Endothelial cell of umbilical vein (primary cell): Measurements from ENCODE around the gene CRLF1. TPM values are rescaled to one million over a fixed set of nuclear protein-coding genes. Genes with fewer than 3 reads are reported as not detected.

Experiments used
- BruUV-seq: library from RNA; stranded (reverse); fragments of 400-500 nt; replicated peaks from 2 replicates; lab custom pipeline; 2021; lab: Mats Ljungman, UMichigan
- CTCF ChIA-PET: fragments of 300-600, 350-600 bp; sonication (Branson Sonifier 250); formaldehyde crosslinking; loops from one replicate; lab custom pipeline; 2021; ENCODE audit warnings: antibody characterized with exemption, inconsistent platforms; lab: Charles Lee
- POLR2A ChIA-PET: fragments of 300-600, 350-600 bp; sonication (Branson Sonifier 250); formaldehyde crosslinking; loops from one replicate; lab custom pipeline; 2021; ENCODE audit warnings: antibody characterized with exemption, inconsistent platforms; lab: Charles Lee
- DNase-seq: peaks from one replicate; pipeline ENCODE4 v3.0.0-alpha.2; 2011; ENCODE audit warnings: low read depth, low spot score
- FAIRE-seq: peaks from 2 replicates; lab custom pipeline; 2011; peaks lifted over from hg19 to GRCh38; lab: Jason Lieb, UNC
- H2AFZ ChIP-seq: 2 replicates; pipeline ENCODE4 v1.6.0; 2012; ENCODE audit warnings: low read depth, low read length, control low read depth, inconsistent platforms
- H3K27ac ChIP-seq: 2 replicates; pipeline ENCODE4 v1.5.1; 2011; ENCODE audit warnings: low read depth, mild to moderate bottlenecking, control low read depth, low read length, moderate library complexity; ENCODE audit not compliant: insufficient read depth
- H3K27me3 ChIP-seq, 2 experiments: 2 replicates each; pipeline versions ENCODE4 v1.6.0 to v1.6.1; 2011; ENCODE audit warnings: low read length in 2 of 2, mixed read lengths in 1 of 2; ENCODE audit not compliant: control insufficient read depth in 2 of 2, insufficient read depth in 2 of 2
- H3K36me3 ChIP-seq, 2 experiments: 2 replicates in 1 of 2; 3 replicates in 1 of 2; pipeline ENCODE4 v1.5.1; 2011; ENCODE audit warnings: low read length in 2 of 2, mild to moderate bottlenecking in 1 of 2, moderate library complexity in 1 of 2; ENCODE audit not compliant: control insufficient read depth in 2 of 2, insufficient read depth in 2 of 2; ENCODE audit errors: extremely low read depth in 1 of 2
- H3K4me1 ChIP-seq: 3 replicates; pipeline ENCODE4 v1.5.1; 2011; ENCODE audit warnings: mild to moderate bottlenecking, low read length; ENCODE audit not compliant: control insufficient read depth, insufficient read depth; ENCODE audit errors: extremely low read depth
- H3K4me2 ChIP-seq: 2 replicates; pipeline ENCODE4 v1.6.1; 2011; ENCODE audit warnings: low read length, control low read depth, mixed read lengths; ENCODE audit not compliant: insufficient read depth
- H3K4me3 ChIP-seq, 3 experiments: fragments of 200-600 bp in 1 of 3; sonication (generic), shearing (Covaris generic) in 1 of 3; replicated peaks in 1 of 3; 2 replicates each; pipeline ENCODE4 v1.5.1; 2011 to 2016; ENCODE audit warnings: control low read depth in 3 of 3, low read length in 3 of 3, mild to moderate bottlenecking in 2 of 3, inconsistent platforms in 1 of 3, low read depth in 1 of 3, moderate library complexity in 1 of 3; ENCODE audit not compliant: insufficient read depth in 1 of 3
- H3K79me2 ChIP-seq: 2 replicates; pipeline ENCODE4 v1.6.0; 2012; ENCODE audit warnings: low read length, inconsistent platforms; ENCODE audit not compliant: control insufficient read depth, insufficient read depth
- H3K9ac ChIP-seq: replicated peaks from 2 replicates; pipeline ENCODE3; 2011; ENCODE audit warnings: low read length, control low read depth; ENCODE audit not compliant: insufficient read depth; ENCODE audit errors: extremely low read depth
- H3K9me1 ChIP-seq: replicated peaks from 3 replicates; pipeline ENCODE4 v1.6.0; 2011; ENCODE audit warnings: mild to moderate bottlenecking, low read length; ENCODE audit not compliant: control insufficient read depth, insufficient read depth; ENCODE audit errors: extremely low read depth
- H3K9me3 ChIP-seq: replicated peaks from 2 replicates; pipeline ENCODE4 v1.5.1; 2012; ENCODE audit warnings: low read length, inconsistent platforms; ENCODE audit not compliant: control insufficient read depth, insufficient read depth
- H4K20me1 ChIP-seq: replicated peaks from 2 replicates; pipeline ENCODE3; 2011; ENCODE audit warnings: mild to moderate bottlenecking, low read length; ENCODE audit not compliant: control insufficient read depth, insufficient read depth; ENCODE audit errors: extremely low read depth
- EZH2 ChIP-seq: IDR thresholded peaks from 2 replicates; pipeline ENCODE4 v1.6.1; 2012; ENCODE audit warnings: borderline replicate concordance, low read depth, mild to moderate bottlenecking, moderate library complexity, low read length, inconsistent platforms; ENCODE audit not compliant: severe bottlenecking
- FOS ChIP-seq: IDR thresholded peaks from 2 replicates; pipeline ENCODE4 v1.6.1; 2011; ENCODE audit warnings: mild to moderate bottlenecking, low read length, moderate library complexity, borderline replicate concordance; ENCODE audit not compliant: insufficient read depth
- GATA2 ChIP-seq: IDR thresholded peaks from 2 replicates; pipeline ENCODE4 v1.7.0; 2011; ENCODE audit warnings: low read depth, mild to moderate bottlenecking, moderate library complexity, mixed read lengths, low read length; ENCODE audit not compliant: insufficient read length, insufficient read depth
- JUN ChIP-seq: IDR thresholded peaks from 2 replicates; pipeline ENCODE4 v1.6.1; 2011; ENCODE audit warnings: borderline replicate concordance, low read depth; ENCODE audit not compliant: insufficient read length, insufficient read depth
- MYC ChIP-seq: IDR thresholded peaks from one replicate; pipeline ENCODE4 v1.6.1; 2011; ENCODE audit warnings: mild to moderate bottlenecking, low read depth, low read length
- POLR2A ChIP-seq: IDR thresholded peaks from 2 replicates; pipeline ENCODE4 v1.6.1; 2012; ENCODE audit warnings: low read depth, mild to moderate bottlenecking, control low read depth, low read length
- POLR2AphosphoS5 ChIP-seq: IDR thresholded peaks from 2 replicates; pipeline ENCODE4 v1.6.1; 2012; ENCODE audit warnings: low read depth, mild to moderate bottlenecking, control low read depth, low read length, moderate library complexity; ENCODE audit not compliant: insufficient read depth
- dilution Hi-C: fragments of 300-500 bp; cut with MboI; formaldehyde crosslinking; loops from one replicate; pipeline ENCODE4 v1.15.0; 2019; ENCODE audit warnings: low sequenced_read_pairs; ENCODE audit not compliant: extremely low pct_ligation_motif_present
- intact Hi-C: fragments of 100-400 bp; cut with micrococcal nuclease; formaldehyde crosslinking; loops from one replicate; pipeline ENCODE4 v1.10.0; 2022
- polyA plus RNA-seq, 4 experiments: library from polyadenylated mRNA; depleted of rRNA in 3 of 4; stranded (reverse) in 3 of 4; unstranded in 1 of 4; fragments of >200 nt; gene quantifications; 2 replicates each; pipeline versions ENCODE4 v1.2.1 to v1.2.3, GENCODE V29; 2011 to 2012; ENCODE audit warnings: missing spikeins in 1 of 4
- total RNA-seq: library from RNA; stranded (reverse); gene quantifications from 2 replicates; pipeline ENCODE4 v1.2.3, GENCODE V29; 2021
- TF ChIP-seq, protein P1 (sequence below): IDR thresholded peaks from 2 replicates; pipeline ENCODE4 v1.6.1; 2011; ENCODE audit not compliant: insufficient read depth, insufficient read length
- TF ChIP-seq, protein P2 (sequence below), 2 donors: IDR thresholded peaks; 1 replicate in 1 of 2; 2 replicates in 1 of 2; pipeline ENCODE4 v1.5.1; 2011; ENCODE audit warnings: low read length in 2 of 2, mild to moderate bottlenecking in 2 of 2, moderate library complexity in 2 of 2, control low read depth in 1 of 2, inconsistent platforms in 1 of 2, low read depth in 1 of 2; ENCODE audit not compliant: insufficient read depth in 1 of 2; ENCODE audit errors: extremely low read depth in 1 of 2

CRLF1 gene
- total and polyA plus RNA-seq, 2 donors (not counting 3 experiments of a cell fraction or from before 2014, with no cell fraction given), result 0.18 TPM; not detected in 1

DNA sequence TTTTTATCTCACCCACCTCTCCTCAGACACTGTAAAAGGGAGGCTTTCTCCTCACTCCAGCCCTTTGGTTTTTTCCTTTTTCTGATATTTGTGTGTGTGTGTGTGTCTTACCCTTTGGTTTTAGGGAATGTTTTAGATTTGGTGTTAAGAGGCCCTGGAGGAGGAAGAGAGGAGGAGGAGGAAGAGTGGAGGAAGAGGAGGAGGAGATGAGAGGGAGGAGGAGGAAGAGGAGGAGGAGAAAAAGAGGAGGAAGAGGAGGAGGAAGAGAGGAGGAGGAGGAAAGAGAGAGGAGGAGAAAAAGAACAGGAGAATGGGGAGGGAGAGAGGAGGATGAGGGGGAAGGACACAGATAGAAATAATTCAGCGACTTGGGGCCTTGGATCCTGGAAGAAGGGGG lies 40.8 kb upstream of the CRLF1 start:
- no peak for DNase-seq

More for the DNA sequence above, 40.8 kb upstream of the CRLF1 start:
- Histone ChIP-seq H3K27me3 (no peaks in the 10 kb centered on the region), H3K9me3 (no peaks in the 10 kb centered on the region), H4K20me1 (no peaks in the 10 kb centered on the region), H3K4me1 (peaks cover 30% of the 10 kb centered on the region), H3K36me3 (no peaks in the 10 kb centered on the region), H3K79me2 (no peaks in the 10 kb centered on the region), H3K4me2 (no peak overlapping the region), H3K9ac (no peak overlapping the region), H2AFZ (no peak overlapping the region), H3K4me3 (no peak overlapping the region), H3K9me1 (no peaks in the 10 kb centered on the region), H3K27ac (no peak overlapping the region)
- CTCF ChIA-PET, result no interaction called here
- dilution Hi-C loops (no loop called here), intact Hi-C loops (loop anchor here (5.0 kb wide), 1 partner anchor 45 kb away; no protein-coding TSS in a partner anchor)
- POLR2A ChIA-PET, result no interaction called here
- TF ChIP-seq EZH2 (no peak), POLR2A (no peak), JUN (no peak), MYC (no peak), GATA2 (no peak), POLR2AphosphoS5 (no peak), FOS (no peak)
- TF ChIP-seq, protein P1, sequence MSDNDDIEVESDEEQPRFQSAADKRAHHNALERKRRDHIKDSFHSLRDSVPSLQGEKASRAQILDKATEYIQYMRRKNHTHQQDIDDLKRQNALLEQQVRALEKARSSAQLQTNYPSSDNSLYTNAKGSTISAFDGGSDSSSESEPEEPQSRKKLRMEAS, result no peak
- TF ChIP-seq, protein P2, sequence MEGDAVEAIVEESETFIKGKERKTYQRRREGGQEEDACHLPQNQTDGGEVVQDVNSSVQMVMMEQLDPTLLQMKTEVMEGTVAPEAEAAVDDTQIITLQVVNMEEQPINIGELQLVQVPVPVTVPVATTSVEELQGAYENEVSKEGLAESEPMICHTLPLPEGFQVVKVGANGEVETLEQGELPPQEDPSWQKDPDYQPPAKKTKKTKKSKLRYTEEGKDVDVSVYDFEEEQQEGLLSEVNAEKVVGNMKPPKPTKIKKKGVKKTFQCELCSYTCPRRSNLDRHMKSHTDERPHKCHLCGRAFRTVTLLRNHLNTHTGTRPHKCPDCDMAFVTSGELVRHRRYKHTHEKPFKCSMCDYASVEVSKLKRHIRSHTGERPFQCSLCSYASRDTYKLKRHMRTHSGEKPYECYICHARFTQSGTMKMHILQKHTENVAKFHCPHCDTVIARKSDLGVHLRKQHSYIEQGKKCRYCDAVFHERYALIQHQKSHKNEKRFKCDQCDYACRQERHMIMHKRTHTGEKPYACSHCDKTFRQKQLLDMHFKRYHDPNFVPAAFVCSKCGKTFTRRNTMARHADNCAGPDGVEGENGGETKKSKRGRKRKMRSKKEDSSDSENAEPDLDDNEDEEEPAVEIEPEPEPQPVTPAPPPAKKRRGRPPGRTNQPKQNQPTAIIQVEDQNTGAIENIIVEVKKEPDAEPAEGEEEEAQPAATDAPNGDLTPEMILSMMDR (IDR thresholded peaks at IDR 0.05; ENCODE audit: extremely low read depth in 1 of 2, insufficient read depth in 1 of 2, low read depth in 1 of 2, low read length in 2 of 2), result no peak
- no TSS peak for BruUV-seq
- no peak for FAIRE-seq
